ENCODE results near the gene COMMD6. TPM values are rescaled to one million over a fixed set of nuclear protein-coding genes. Genes with fewer than 3 reads are reported as not detected.
A peak's percentile ranks its signal among the peaks of the same experiment; 100 is the strongest.

COMMD6 gene
- polyA plus RNA-seq (2013, experiment 1 of 2), result 208 TPM
- polyA plus RNA-seq (2013, experiment 2 of 2), result 207 TPM

GRCh38 chr13:75537401-75538365 lies at the start of gene COMMD6:
Gene COMMD6, minus strand, starts transcription at chr13:75537841. Its CDS starts 36 bp downstream, at chr13:75537805.
- Histone ChIP-seq H3K18ac (ENCODE audit: low read length) (peak within 1 kb of the TSS; percentile 1), H2AK5ac (ENCODE audit: low read length) (no peak within 1 kb of the TSS), H3K56ac (ENCODE audit: low read length) (peak within 1 kb of the TSS; percentile 95), H4K8ac (ENCODE audit: low read depth, low read length) (no peak within 1 kb of the TSS), H3K4me2 (ENCODE audit: low read length) (peak within 1 kb of the TSS; percentile 69), H3K79me1 (ENCODE audit: low read length) (peaks cover 6% of the 10 kb centered on the region), H3K4me1 (ENCODE audit: control insufficient read depth, low read depth, low read length) (no peaks in the 10 kb centered on the region), H3K4ac (ENCODE audit: low read depth, low read length) (no peak within 1 kb of the TSS), H3K27ac (ENCODE audit: low read depth, low read length) (no peak within 1 kb of the TSS), H3K9ac (ENCODE audit: low read length) (peak within 1 kb of the TSS; percentile 87), H4K5ac (ENCODE audit: low read length) (no peak within 1 kb of the TSS), H3K27me3 (ENCODE audit: insufficient read depth, low read length, poor library complexity) (no peaks in the 10 kb centered on the region), H3K23ac (ENCODE audit: low read length) (no peak within 1 kb of the TSS), H3K79me2 (ENCODE audit: control insufficient read depth, insufficient read depth, low read length) (peaks cover 6% of the 10 kb centered on the region), H2BK5ac (ENCODE audit: low read length) (no peak within 1 kb of the TSS), H2BK15ac (replicated peaks; ENCODE audit: low read depth) (no peak within 1 kb of the TSS), H2BK120ac (ENCODE audit: low read depth, low read length) (no peak within 1 kb of the TSS), H3K36me3 (ENCODE audit: control insufficient read depth, insufficient read depth, low read length) (peaks cover 2% of the 10 kb centered on the region), H3K4me3 (ENCODE audit: low read length) (peak within 1 kb of the TSS; percentile 82)
- DNase-seq, result peak; percentile 96
- no CpG with 5 or more reads among the region's 51 CpGs for WGBS (ENCODE audit: extremely low coverage, insufficient coverage, low lambda C conversion rate)

- H2BK5ac ChIP-seq (ENCODE audit: low read length), result no peak overlapping the region
- H3K23ac ChIP-seq (ENCODE audit: low read length), result no peak overlapping the region
- no peaks in the 10 kb centered on the region for H3K79me1 ChIP-seq (ENCODE audit: low read length)
- H3K9ac ChIP-seq (ENCODE audit: low read length), result no peak overlapping the region
- H3K4me1 ChIP-seq (ENCODE audit: control insufficient read depth, low read depth, low read length), result no peaks in the 10 kb centered on the region
- no peak overlapping the region for H4K8ac ChIP-seq (ENCODE audit: low read depth, low read length)
- no peak overlapping the region for H3K56ac ChIP-seq (ENCODE audit: low read length)
- DNase-seq, result no peak
- no peak overlapping the region for H3K4ac ChIP-seq (ENCODE audit: low read depth, low read length)
- no peak overlapping the region for H3K27ac ChIP-seq (ENCODE audit: low read depth, low read length)
- H4K5ac ChIP-seq (ENCODE audit: low read length), result no peak overlapping the region
- H3K36me3 ChIP-seq (ENCODE audit: control insufficient read depth, insufficient read depth, low read length), result no peaks in the 10 kb centered on the region
- no peak overlapping the region for H3K4me3 ChIP-seq (ENCODE audit: low read length)
- no peak overlapping the region for H2BK15ac ChIP-seq (replicated peaks; ENCODE audit: low read depth)
- no peak overlapping the region for H2BK120ac ChIP-seq (ENCODE audit: low read depth, low read length)
- H3K4me2 ChIP-seq (ENCODE audit: low read length), result no peak overlapping the region
- no peaks in the 10 kb centered on the region for H3K27me3 ChIP-seq (ENCODE audit: insufficient read depth, low read length, poor library complexity)
- H3K18ac ChIP-seq (ENCODE audit: low read length), result no peak overlapping the region
- no peak overlapping the region for H2AK5ac ChIP-seq (ENCODE audit: low read length)
- H3K79me2 ChIP-seq (ENCODE audit: control insufficient read depth, insufficient read depth, low read length), result no peaks in the 10 kb centered on the region
Measured at GRCh38 chr13:75585153-75585552, 47.5 kb upstream of the COMMD6 start.

- H3K18ac ChIP-seq (ENCODE audit: low read length), result no peak overlapping the region
- no peak overlapping the region for H4K8ac ChIP-seq (ENCODE audit: low read depth, low read length)
- no peak overlapping the region for H3K27ac ChIP-seq (ENCODE audit: low read depth, low read length)
- no peak overlapping the region for H3K4ac ChIP-seq (ENCODE audit: low read depth, low read length)
- no peak overlapping the region for H3K23ac ChIP-seq (ENCODE audit: low read length)
- H2AK5ac ChIP-seq (ENCODE audit: low read length), result no peak overlapping the region
- no peak overlapping the region for H2BK120ac ChIP-seq (ENCODE audit: low read depth, low read length)
- H3K4me2 ChIP-seq (ENCODE audit: low read length), result no peak overlapping the region
- no peak for DNase-seq
- H3K79me2 ChIP-seq (ENCODE audit: control insufficient read depth, insufficient read depth, low read length), result no peaks in the 10 kb centered on the region
- no peaks in the 10 kb centered on the region for H3K27me3 ChIP-seq (ENCODE audit: insufficient read depth, low read length, poor library complexity)
- H3K4me1 ChIP-seq (ENCODE audit: control insufficient read depth, low read depth, low read length), result no peaks in the 10 kb centered on the region
- H2BK15ac ChIP-seq (replicated peaks; ENCODE audit: low read depth), result no peak overlapping the region
- H3K56ac ChIP-seq (ENCODE audit: low read length), result no peak overlapping the region
- H3K4me3 ChIP-seq (ENCODE audit: low read length), result no peak overlapping the region
- H2BK5ac ChIP-seq (ENCODE audit: low read length), result no peak overlapping the region
- no peaks in the 10 kb centered on the region for H3K79me1 ChIP-seq (ENCODE audit: low read length)
- no peaks in the 10 kb centered on the region for H3K36me3 ChIP-seq (ENCODE audit: control insufficient read depth, insufficient read depth, low read length)
- H4K5ac ChIP-seq (ENCODE audit: low read length), result no peak overlapping the region
- H3K9ac ChIP-seq (ENCODE audit: low read length), result no peak overlapping the region
Measured at GRCh38 chr13:75583091-75583490, 45.5 kb upstream of the COMMD6 start.

- Histone ChIP-seq H2BK15ac (replicated peaks; ENCODE audit: low read depth) (no peak overlapping the region), H3K27ac (ENCODE audit: low read depth, low read length) (no peak overlapping the region), H2BK120ac (ENCODE audit: low read depth, low read length) (no peak overlapping the region), H4K8ac (ENCODE audit: low read depth, low read length) (no peak overlapping the region), H4K5ac (ENCODE audit: low read length) (no peak overlapping the region), H3K4me2 (ENCODE audit: low read length) (no peak overlapping the region), H2BK5ac (ENCODE audit: low read length) (no peak overlapping the region), H3K4me3 (ENCODE audit: low read length) (no peak overlapping the region), H3K4me1 (ENCODE audit: control insufficient read depth, low read depth, low read length) (no peaks in the 10 kb centered on the region), H3K79me1 (ENCODE audit: low read length) (no peaks in the 10 kb centered on the region), H3K23ac (ENCODE audit: low read length) (no peak overlapping the region), H3K27me3 (ENCODE audit: insufficient read depth, low read length, poor library complexity) (no peaks in the 10 kb centered on the region), H3K79me2 (ENCODE audit: control insufficient read depth, insufficient read depth, low read length) (no peaks in the 10 kb centered on the region), H3K36me3 (ENCODE audit: control insufficient read depth, insufficient read depth, low read length) (no peaks in the 10 kb centered on the region), H3K56ac (ENCODE audit: low read length) (no peak overlapping the region), H2AK5ac (ENCODE audit: low read length) (no peak overlapping the region), H3K4ac (ENCODE audit: low read depth, low read length) (no peak overlapping the region), H3K9ac (ENCODE audit: low read length) (no peak overlapping the region), H3K18ac (ENCODE audit: low read length) (no peak overlapping the region)
- no CpG with 5 or more reads among the region's 2 CpGs for WGBS (ENCODE audit: extremely low coverage, insufficient coverage, low lambda C conversion rate)
- DNase-seq, result no peak
Measured at GRCh38 chr13:75581874-75582640, 44.4 kb upstream of the COMMD6 start.

- no peaks in the 10 kb centered on the region for H3K79me2 ChIP-seq (ENCODE audit: control insufficient read depth, insufficient read depth, low read length)
Measured at GRCh38 chr13:75579529-75579928, 41.9 kb upstream of the COMMD6 start.

More at GRCh38 chr13:75579529-75579928, 41.9 kb upstream of the COMMD6 start:
- no peak overlapping the region for H3K23ac ChIP-seq (ENCODE audit: low read length)
- no peak overlapping the region for H2BK15ac ChIP-seq (replicated peaks; ENCODE audit: low read depth)
- H4K5ac ChIP-seq (ENCODE audit: low read length), result no peak overlapping the region
- H3K18ac ChIP-seq (ENCODE audit: low read length), result no peak overlapping the region
- no peak for DNase-seq
- H3K79me1 ChIP-seq (ENCODE audit: low read length), result no peaks in the 10 kb centered on the region
- H3K4me1 ChIP-seq (ENCODE audit: control insufficient read depth, low read depth, low read length), result no peaks in the 10 kb centered on the region
- H3K36me3 ChIP-seq (ENCODE audit: control insufficient read depth, insufficient read depth, low read length), result no peaks in the 10 kb centered on the region
- no peak overlapping the region for H3K56ac ChIP-seq (ENCODE audit: low read length)
- H2BK5ac ChIP-seq (ENCODE audit: low read length), result no peak overlapping the region
- no CpG with 5 or more reads among the region's 3 CpGs for WGBS (ENCODE audit: extremely low coverage, insufficient coverage, low lambda C conversion rate)
- no peak overlapping the region for H4K8ac ChIP-seq (ENCODE audit: low read depth, low read length)
- H3K9ac ChIP-seq (ENCODE audit: low read length), result no peak overlapping the region
- no peak overlapping the region for H3K4ac ChIP-seq (ENCODE audit: low read depth, low read length)
- no peak overlapping the region for H3K4me2 ChIP-seq (ENCODE audit: low read length)
- H3K27me3 ChIP-seq (ENCODE audit: insufficient read depth, low read length, poor library complexity), result no peaks in the 10 kb centered on the region
- no peak overlapping the region for H3K4me3 ChIP-seq (ENCODE audit: low read length)
- H3K27ac ChIP-seq (ENCODE audit: low read depth, low read length), result no peak overlapping the region
- H2BK120ac ChIP-seq (ENCODE audit: low read depth, low read length), result no peak overlapping the region
- no peak overlapping the region for H2AK5ac ChIP-seq (ENCODE audit: low read length)

Data from mesendoderm (in vitro differentiated cells).